Upper lobe of left lung (tissue), 6 donors: Measurements from ENCODE around the gene FLNB. TPM values are rescaled to one million over a fixed set of nuclear protein-coding genes. Genes with fewer than 3 reads are reported as not detected.

Source experiments
- ATAC-seq, 2 donors: fragments of 200-7000 bp; cut with Tn5 transposase; one replicate each; pipeline ENCODE4 v1.9.1; 2022; ENCODE audit warnings: mild to moderate bottlenecking in 2 of 2, moderate library complexity in 2 of 2; ENCODE audit not compliant: low FRiP score in 2 of 2
- DNase-seq, 2 donors: peaks; one replicate each; pipeline ENCODE4 v3.0.0-alpha.2; 2019 to 2020
- H3K27ac ChIP-seq, 4 donors: fragments of 200-600 bp; sonication (generic); one replicate each; pipeline ENCODE4 v1.5.1; 2016 to 2019
- H3K27me3 ChIP-seq, 4 donors: fragments of 200-600 bp; sonication (generic); one replicate each; pipeline ENCODE4 v1.5.1; 2017 to 2019
- H3K36me3 ChIP-seq, 4 donors: fragments of 200-600 bp; sonication (generic); one replicate each; pipeline ENCODE4 v1.5.1; 2016 to 2019
- H3K4me1 ChIP-seq, 4 donors: fragments of 200-600 bp; sonication (generic); one replicate each; pipeline ENCODE4 v1.5.1; 2018 to 2019
- H3K4me3 ChIP-seq, 4 donors: fragments of 200-600 bp; sonication (generic); one replicate each; pipeline ENCODE4 v1.5.1; 2017 to 2019; ENCODE audit warnings: mild to moderate bottlenecking in 2 of 4, moderate library complexity in 1 of 4
- H3K9me3 ChIP-seq, 4 donors: fragments of 200-600 bp; sonication (generic); one replicate each; pipeline ENCODE4 v1.5.1; 2018 to 2019
- EP300 ChIP-seq, 4 donors: sonication (generic); formaldehyde crosslinking; IDR thresholded peaks; one replicate each; pipeline ENCODE4 v1.5.1; 2017; ENCODE audit warnings: antibody characterized with exemption in 4 of 4, control low read depth in 2 of 4
- POLR2A ChIP-seq, 4 donors: fragments of 450-650 bp; IDR thresholded peaks; one replicate each; pipeline ENCODE4 v1.5.1; 2016 to 2017; ENCODE audit warnings: antibody characterized with exemption in 4 of 4, mild to moderate bottlenecking in 2 of 4
- POLR2AphosphoS5 ChIP-seq, 2 donors: sonication (generic); formaldehyde crosslinking; IDR thresholded peaks; one replicate each; pipeline ENCODE4 v1.5.1; 2017; ENCODE audit warnings: antibody characterized with exemption in 2 of 2
- WGBS, 2 donors: methylation state at CpG; one replicate each; pipeline ENCODE4 v1.1.5; 2017 to 2018; 5-methylcytosine and 5-hydroxymethylcytosine counted together
- total RNA-seq, 6 donors: library from RNA; depleted of rRNA in 4 of 6; stranded (reverse); fragments of >200 nt in 4 of 6; gene quantifications; one replicate each; pipeline versions ENCODE4 v1.1.0 to v1.2.1, GENCODE V29; 2016 to 2021
- TF ChIP-seq, protein P1 (sequence below), 6 experiments: fragments of 450-650 bp in 4 of 6; fragments of 200-600 bp in 2 of 6; sonication (generic) in 2 of 6; IDR thresholded peaks; one replicate each; pipeline ENCODE4 v1.5.1; 2016 to 2019; ENCODE audit warnings: antibody characterized with exemption in 6 of 6
- donor health status: DM: no; HTN: no; CAD: no; lungs with moderate emphysema.
- donor health status: DM: no; HTN: yes; CAD: no; lungs with severe emphysema.

The FLNB gene
- total RNA-seq, 6 donors from 2014 or later, result 101 to 193 (median 127) TPM

DNA sequence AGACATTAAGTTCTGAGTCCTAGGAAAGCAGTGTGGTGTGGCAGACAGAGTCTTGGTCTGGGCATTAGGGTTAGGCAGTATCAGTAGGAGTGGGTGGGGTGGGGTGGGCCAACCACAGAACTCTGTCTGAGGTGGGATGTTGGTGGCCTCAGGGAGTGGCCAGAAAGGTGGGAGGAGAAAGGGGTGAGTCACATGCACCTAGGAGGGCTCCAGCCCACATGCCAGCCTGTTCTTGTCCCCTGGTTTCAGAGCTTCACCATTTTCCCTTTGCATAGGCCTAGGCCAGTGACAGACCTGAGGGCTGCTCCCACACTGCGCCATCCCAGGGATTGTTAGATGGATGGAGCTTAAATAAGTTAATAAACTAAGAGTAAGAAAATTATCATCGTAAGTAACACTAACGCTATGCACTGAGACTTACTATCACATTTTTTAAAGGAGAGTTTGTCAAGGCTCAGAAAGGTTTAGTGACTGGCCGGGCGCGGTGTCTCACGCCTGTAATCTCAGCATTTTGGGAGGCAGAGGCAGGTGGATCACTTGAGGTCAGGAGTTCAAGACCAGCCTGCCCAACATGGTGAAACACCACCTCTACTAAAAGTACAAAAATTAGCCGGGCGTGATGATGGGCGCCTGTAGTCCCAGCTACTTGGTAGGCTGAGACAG is 168.7 kb downstream of the FLNB start:
- no peak overlapping the region for H3K27ac ChIP-seq
- no peaks in the 10 kb centered on the region for H3K9me3 ChIP-seq
- no peaks in the 10 kb centered on the region for H3K36me3 ChIP-seq
- no peak for DNase-seq
- H3K27me3 ChIP-seq, result no peaks in the 10 kb centered on the region
- WGBS, 2 donors, result 93 to 95% methylated on average over 10 of the region's 10 CpGs
- H3K4me3 ChIP-seq, result no peak overlapping the region
- no peak for TF ChIP-seq POLR2AphosphoS5 (IDR thresholded peaks at IDR 0.05)
- no peak for TF ChIP-seq EP300 (IDR thresholded peaks at IDR 0.05)
- no peak for TF ChIP-seq POLR2A (IDR thresholded peaks at IDR 0.05)
- peaks cover 37 to 50% (median 44%) of the 10 kb centered on the region in 4 donors for H3K4me1 ChIP-seq
- no peak for ATAC-seq

DNA sequence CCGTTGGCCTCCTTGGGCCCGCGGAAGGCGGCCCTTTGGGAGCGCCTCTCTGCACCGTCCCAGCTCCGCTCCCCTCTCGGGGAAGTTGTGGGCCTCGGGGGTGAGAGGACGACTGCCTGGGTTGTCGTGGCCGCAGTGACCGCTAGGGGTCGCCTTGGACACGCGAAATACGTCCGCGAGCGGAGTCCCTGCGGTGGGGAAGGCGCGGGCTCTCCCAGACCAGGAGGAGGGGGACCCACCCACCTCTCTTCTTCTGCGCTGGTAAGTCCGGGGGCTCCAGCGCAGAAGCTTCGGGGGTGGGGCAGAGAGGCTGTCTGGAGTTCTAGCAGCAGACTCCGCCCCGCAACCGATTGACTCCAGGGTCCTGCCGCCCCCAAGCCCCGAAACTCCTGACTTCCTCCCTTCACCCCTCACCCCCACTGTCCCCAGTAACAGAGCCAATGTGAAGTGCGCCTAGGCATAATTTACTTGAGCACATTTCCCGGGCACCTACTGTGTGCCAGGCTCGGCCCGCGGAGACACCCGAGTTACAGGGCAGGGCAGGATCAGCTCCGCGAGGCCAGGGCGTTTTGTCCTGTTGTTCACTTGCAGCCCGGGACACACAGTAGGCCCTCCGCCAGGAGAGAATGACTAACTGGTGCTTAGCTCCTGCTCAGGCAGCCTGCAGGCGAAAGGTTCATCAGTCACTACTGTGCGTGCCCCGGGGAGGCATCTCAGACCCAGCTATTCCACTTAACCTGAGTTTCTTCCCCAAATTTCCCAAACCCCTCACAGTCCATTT is 169.7 kb downstream of the FLNB start:
- Histone ChIP-seq H3K36me3 (no peaks in the 10 kb centered on the region), H3K4me1 (peaks cover 37 to 48% (median 44%) of the 10 kb centered on the region in 4 donors), H3K27ac (no peak overlapping the region), H3K27me3 (no peaks in the 10 kb centered on the region), H3K4me3 (peak overlapping the region; percentile 16 to 41 (median 28)), H3K9me3 (no peaks in the 10 kb centered on the region)
- DNase-seq (peak; percentile 90 to 97), ATAC-seq (peak; percentile 83 to 95)
- WGBS, 2 donors, result 18 to 30% methylated on average over 19 to 44 of the region's 46 CpGs
- TF ChIP-seq, protein P1, sequence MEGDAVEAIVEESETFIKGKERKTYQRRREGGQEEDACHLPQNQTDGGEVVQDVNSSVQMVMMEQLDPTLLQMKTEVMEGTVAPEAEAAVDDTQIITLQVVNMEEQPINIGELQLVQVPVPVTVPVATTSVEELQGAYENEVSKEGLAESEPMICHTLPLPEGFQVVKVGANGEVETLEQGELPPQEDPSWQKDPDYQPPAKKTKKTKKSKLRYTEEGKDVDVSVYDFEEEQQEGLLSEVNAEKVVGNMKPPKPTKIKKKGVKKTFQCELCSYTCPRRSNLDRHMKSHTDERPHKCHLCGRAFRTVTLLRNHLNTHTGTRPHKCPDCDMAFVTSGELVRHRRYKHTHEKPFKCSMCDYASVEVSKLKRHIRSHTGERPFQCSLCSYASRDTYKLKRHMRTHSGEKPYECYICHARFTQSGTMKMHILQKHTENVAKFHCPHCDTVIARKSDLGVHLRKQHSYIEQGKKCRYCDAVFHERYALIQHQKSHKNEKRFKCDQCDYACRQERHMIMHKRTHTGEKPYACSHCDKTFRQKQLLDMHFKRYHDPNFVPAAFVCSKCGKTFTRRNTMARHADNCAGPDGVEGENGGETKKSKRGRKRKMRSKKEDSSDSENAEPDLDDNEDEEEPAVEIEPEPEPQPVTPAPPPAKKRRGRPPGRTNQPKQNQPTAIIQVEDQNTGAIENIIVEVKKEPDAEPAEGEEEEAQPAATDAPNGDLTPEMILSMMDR (IDR thresholded peaks at IDR 0.05), result peak; percentile 93 to 96 (median 94)
- TF ChIP-seq POLR2AphosphoS5 (IDR thresholded peaks at IDR 0.05), result no peak

GRCh38 chr3:58178528-58179234 is 170.5 kb downstream of the FLNB start:
- Histone ChIP-seq H3K27me3 (no peaks in the 10 kb centered on the region), H3K4me3 (no peak overlapping the region), H3K27ac (no peak overlapping the region), H3K9me3 (no peaks in the 10 kb centered on the region), H3K4me1 (peaks cover 32 to 43% (median 38%) of the 10 kb centered on the region in 4 donors), H3K36me3 (no peaks in the 10 kb centered on the region)
- ATAC-seq (no peak), DNase-seq (peak in 1 of 2 donors; percentile 27)
- WGBS, 2 donors, result 64 to 65% methylated on average over 11 to 17 of the region's 17 CpGs
- no peak for TF ChIP-seq EP300 (IDR thresholded peaks at IDR 0.05)
- TF ChIP-seq, protein P1 (IDR thresholded peaks at IDR 0.05), result no peak
- TF ChIP-seq POLR2AphosphoS5 (IDR thresholded peaks at IDR 0.05), result no peak
- TF ChIP-seq POLR2A (IDR thresholded peaks at IDR 0.05), result no peak

DNA sequence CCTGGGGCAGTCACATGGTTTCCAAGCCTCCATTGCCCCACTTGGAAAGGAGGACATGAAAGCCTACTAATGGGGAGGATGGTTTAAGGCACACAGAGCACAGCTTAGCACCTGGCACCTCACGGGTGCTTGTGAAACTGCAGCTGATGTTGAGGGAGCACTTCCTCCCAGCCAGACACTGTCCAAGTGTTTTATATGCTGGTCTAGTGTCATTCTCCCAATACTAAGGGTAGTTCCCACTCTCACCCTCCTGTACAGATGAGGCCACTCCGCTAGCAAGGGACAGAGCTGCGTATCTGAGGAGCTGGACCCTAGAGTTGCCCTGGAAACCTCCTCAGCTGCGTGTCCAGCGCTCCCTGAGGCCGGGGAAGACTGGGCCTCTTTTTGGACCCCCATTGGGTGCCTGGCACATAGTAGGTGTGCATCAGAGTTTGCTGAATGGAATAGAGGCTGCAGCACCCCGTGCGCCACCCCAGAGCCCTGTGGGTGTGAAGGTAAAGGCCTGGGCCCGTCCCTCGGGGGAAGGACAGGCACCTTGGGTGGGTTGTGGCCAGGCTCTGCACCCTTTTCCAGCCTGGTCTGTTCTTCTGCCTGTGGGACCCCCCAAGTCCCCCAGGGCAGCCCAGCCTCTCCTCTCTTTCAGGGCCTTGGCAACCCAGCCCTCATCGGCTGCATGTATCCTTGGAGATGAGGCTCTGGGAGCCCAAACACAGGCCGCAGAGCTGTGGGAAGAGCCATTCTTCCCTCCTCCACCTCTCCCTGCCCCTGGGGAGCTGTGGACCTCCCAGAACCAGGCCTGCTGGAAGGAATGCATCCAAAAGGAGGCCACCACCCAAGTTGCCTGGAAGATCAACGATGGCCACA is 171.2 kb downstream of the FLNB start:
- WGBS, 2 donors, result 92 to 100% methylated on average over 6 to 13 of the region's 13 CpGs
- TF ChIP-seq EP300 (IDR thresholded peaks at IDR 0.05), result no peak
- TF ChIP-seq POLR2A (IDR thresholded peaks at IDR 0.05), result no peak
- no peak for TF ChIP-seq POLR2AphosphoS5 (IDR thresholded peaks at IDR 0.05)
- H3K27me3 ChIP-seq, result no peaks in the 10 kb centered on the region
- DNase-seq, result peak in 1 of 2 donors; percentile 34
- no peak for ATAC-seq
- no peak overlapping the region for H3K4me3 ChIP-seq
- H3K9me3 ChIP-seq, result no peaks in the 10 kb centered on the region
- no peak overlapping the region for H3K27ac ChIP-seq
- H3K36me3 ChIP-seq, result no peaks in the 10 kb centered on the region
- H3K4me1 ChIP-seq, result peaks cover 24 to 35% (median 31%) of the 10 kb centered on the region in 4 donors

DNA sequence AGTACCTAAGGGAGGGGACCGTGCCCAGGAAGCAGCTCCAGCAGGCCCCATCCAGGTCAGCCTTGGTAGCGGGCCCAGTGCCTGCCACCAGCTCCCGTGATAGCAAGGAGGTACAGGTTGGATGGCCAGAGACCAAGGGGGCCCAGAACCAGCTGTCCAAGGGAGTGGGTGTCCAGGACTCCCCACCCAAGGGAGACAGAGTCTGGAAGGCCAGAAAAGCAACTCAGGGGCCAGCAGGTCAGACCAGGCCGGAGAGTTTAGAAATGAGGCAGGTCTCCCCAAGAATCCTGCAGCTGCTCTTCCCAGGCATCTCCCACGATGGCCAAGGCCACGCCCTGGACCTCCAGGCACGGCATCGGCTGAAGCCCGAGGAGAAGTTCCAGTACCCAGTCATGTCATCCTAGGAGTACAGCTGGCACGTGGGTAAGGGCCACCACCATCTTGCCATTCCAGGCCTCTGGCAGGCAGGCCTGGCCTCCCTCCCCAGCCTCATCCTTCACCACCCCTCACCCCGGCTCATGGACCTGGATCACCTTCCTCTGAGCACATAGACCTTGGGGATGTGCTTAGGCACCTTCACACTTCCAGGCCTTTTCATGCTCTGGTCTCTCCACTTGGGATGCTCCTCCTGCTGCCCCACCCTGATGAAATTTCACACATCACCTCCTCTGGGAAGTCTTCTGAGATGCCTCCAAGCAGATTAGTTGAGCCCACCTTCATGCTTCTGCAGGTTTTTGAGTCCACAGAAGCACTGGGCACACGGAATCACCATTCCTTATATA is 172.1 kb downstream of the FLNB start:
- ATAC-seq (no peak), DNase-seq (peak in 1 of 2 donors; percentile 37)
- Histone ChIP-seq H3K27me3 (no peaks in the 10 kb centered on the region), H3K4me1 (peaks cover 16 to 27% (median 23%) of the 10 kb centered on the region in 4 donors), H3K36me3 (no peaks in the 10 kb centered on the region), H3K4me3 (no peak overlapping the region), H3K27ac (no peak overlapping the region), H3K9me3 (no peaks in the 10 kb centered on the region)
- 90 to 96% methylated on average over 3 to 12 of the region's 12 CpGs for WGBS, 2 donors
- TF ChIP-seq EP300 (IDR thresholded peaks at IDR 0.05), result no peak
- TF ChIP-seq POLR2AphosphoS5 (IDR thresholded peaks at IDR 0.05), result no peak
- no peak for TF ChIP-seq POLR2A (IDR thresholded peaks at IDR 0.05)
- TF ChIP-seq, protein P1 (IDR thresholded peaks at IDR 0.05), result no peak
